C1 segment of cervical spinal cord (tissue), 14 donors: ENCODE measurements around the gene TRAPPC10.
A peak's percentile ranks its signal among the peaks of the same experiment; 100 is the strongest.

ENCODE experiments used
- DNase-seq, 14 donors: peaks; one replicate each; lab custom pipeline; 2025; lab: John Stamatoyannopoulos, UW

TRAPPC10 gene

GRCh38 chr21:43983390-43983789 lies 28.7 kb upstream of the TRAPPC10 start:
- no peak for DNase-seq

GRCh38 chr21:43983860-43984420 lies 28.2 kb upstream of the TRAPPC10 start:
- DNase-seq = no peak

- DNase-seq = no peak
Measured at GRCh38 chr21:43984905-43985689, 27.0 kb upstream of the TRAPPC10 start.

GRCh38 chr21:43985690-43986251 lies 26.3 kb upstream of the TRAPPC10 start:
- DNase-seq = no peak

- peak in 5 of 14 donors; percentile 17 to 71 (median 52) for DNase-seq
Measured at GRCh38 chr21:43986544-43987451, 25.3 kb upstream of the TRAPPC10 start.

GRCh38 chr21:43987509-43987908 lies 24.6 kb upstream of the TRAPPC10 start:
- peak in 1 of 14 donors; percentile 25 for DNase-seq

- DNase-seq = no peak
Measured at GRCh38 chr21:43988016-43988415, 24.1 kb upstream of the TRAPPC10 start.

- DNase-seq = no peak
Measured at GRCh38 chr21:43988506-43989230, 23.4 kb upstream of the TRAPPC10 start.

GRCh38 chr21:43989401-43989800 lies 22.7 kb upstream of the TRAPPC10 start:
- no peak for DNase-seq

GRCh38 chr21:43991447-43991991 lies 20.6 kb upstream of the TRAPPC10 start:
- no peak for DNase-seq

- DNase-seq = no peak
Measured at GRCh38 chr21:43992121-43992520, 20.0 kb upstream of the TRAPPC10 start.

- DNase-seq = no peak
Measured at GRCh38 chr21:43993420-43993934, 18.6 kb upstream of the TRAPPC10 start.

GRCh38 chr21:43994085-43994484 lies 18.0 kb upstream of the TRAPPC10 start:
- DNase-seq = no peak

GRCh38 chr21:43994646-43995045 lies 17.5 kb upstream of the TRAPPC10 start:
- DNase-seq = no peak

GRCh38 chr21:43995521-43996105 lies 16.5 kb upstream of the TRAPPC10 start:
- no peak for DNase-seq

- DNase-seq = no peak
Measured at GRCh38 chr21:43997766-43998742, 14.1 kb upstream of the TRAPPC10 start.

- peak in 12 of 14 donors; percentile 24 to 86 (median 72) for DNase-seq
Measured at GRCh38 chr21:44000360-44000759, 11.7 kb upstream of the TRAPPC10 start.

GRCh38 chr21:44002511-44002910 lies 9.6 kb upstream of the TRAPPC10 start:
- DNase-seq = no peak
